ENCODE results near the gene IFI27L2.

DNA sequence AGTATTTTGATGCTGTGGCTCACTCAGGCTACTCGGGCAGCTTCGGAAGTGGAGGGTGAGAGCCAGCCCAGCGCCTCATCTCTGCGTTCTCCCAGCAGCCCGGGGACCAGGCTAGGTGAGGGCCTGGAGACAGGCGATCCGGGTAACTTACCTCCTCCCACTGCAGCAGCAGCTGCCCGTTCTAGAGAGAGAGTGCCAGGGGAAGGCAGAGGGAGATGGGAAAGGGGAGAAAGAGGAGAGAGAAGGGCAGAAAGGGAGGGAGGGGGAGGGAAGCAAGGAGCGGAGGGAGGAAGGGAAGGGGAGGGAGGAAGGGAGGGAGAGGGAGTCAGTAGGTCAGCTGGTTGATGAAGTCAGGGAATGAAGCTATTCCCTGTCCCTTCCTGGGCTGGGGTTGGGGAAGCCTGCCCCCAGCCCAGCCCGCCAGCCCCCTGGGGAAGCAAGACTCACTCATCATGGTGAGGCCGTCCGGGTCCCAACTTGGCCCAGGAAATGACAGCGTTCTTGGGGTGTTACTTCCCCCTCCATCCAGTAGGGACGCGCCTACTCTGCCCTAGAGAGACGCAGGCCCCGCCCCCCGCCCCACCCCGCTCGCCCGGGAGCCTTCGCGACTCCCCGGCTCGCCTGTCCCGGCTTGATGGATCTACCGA is at the start of gene IFI27L2:
- TF ChIP-seq, protein P1, sequence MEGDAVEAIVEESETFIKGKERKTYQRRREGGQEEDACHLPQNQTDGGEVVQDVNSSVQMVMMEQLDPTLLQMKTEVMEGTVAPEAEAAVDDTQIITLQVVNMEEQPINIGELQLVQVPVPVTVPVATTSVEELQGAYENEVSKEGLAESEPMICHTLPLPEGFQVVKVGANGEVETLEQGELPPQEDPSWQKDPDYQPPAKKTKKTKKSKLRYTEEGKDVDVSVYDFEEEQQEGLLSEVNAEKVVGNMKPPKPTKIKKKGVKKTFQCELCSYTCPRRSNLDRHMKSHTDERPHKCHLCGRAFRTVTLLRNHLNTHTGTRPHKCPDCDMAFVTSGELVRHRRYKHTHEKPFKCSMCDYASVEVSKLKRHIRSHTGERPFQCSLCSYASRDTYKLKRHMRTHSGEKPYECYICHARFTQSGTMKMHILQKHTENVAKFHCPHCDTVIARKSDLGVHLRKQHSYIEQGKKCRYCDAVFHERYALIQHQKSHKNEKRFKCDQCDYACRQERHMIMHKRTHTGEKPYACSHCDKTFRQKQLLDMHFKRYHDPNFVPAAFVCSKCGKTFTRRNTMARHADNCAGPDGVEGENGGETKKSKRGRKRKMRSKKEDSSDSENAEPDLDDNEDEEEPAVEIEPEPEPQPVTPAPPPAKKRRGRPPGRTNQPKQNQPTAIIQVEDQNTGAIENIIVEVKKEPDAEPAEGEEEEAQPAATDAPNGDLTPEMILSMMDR (IDR thresholded peaks at IDR 0.05): peak in 5 of 6 experiments; percentile 34 to 50 (median 47)
- peak in 1 of 2 donors; percentile 21 for TF ChIP-seq POLR2A (IDR thresholded peaks at IDR 0.05)
